ENCODE results near the gene CHD5.
A peak's percentile ranks its signal among the peaks of the same experiment; 100 is the strongest.

Gene CHD5

GRCh38 chr1:6174621-6175410, 5.3 kb downstream of the CHD5 start:
- no peak for DNase-seq (ENCODE audit: low spot score)

GRCh38 chr1:6172549-6172948, 7.6 kb downstream of the CHD5 start:
- DNase-seq (ENCODE audit: low spot score), result no peak

- peak; percentile 36 for DNase-seq (ENCODE audit: low spot score)
Observed at GRCh38 chr1:6171548-6172124, 8.5 kb downstream of the CHD5 start.

- DNase-seq (ENCODE audit: low spot score), result no peak
Observed at GRCh38 chr1:6170742-6171201, 9.3 kb downstream of the CHD5 start.

GRCh38 chr1:6170116-6170741, 9.9 kb downstream of the CHD5 start:
- no peak for DNase-seq (ENCODE audit: low spot score)

GRCh38 chr1:6168947-6169586, 11.1 kb downstream of the CHD5 start:
- no peak for DNase-seq (ENCODE audit: low spot score)

- no peak for DNase-seq (ENCODE audit: low spot score)
Observed at GRCh38 chr1:6167391-6168303, 12.5 kb downstream of the CHD5 start.

GRCh38 chr1:6166655-6167390, 13.3 kb downstream of the CHD5 start:
- DNase-seq (ENCODE audit: low spot score), result no peak

GRCh38 chr1:6166221-6166620, 13.9 kb downstream of the CHD5 start:
- no peak for DNase-seq (ENCODE audit: low spot score)

- DNase-seq (ENCODE audit: low spot score), result no peak
Observed at GRCh38 chr1:6165441-6165985, 14.6 kb downstream of the CHD5 start.

GRCh38 chr1:6165027-6165426, 15.1 kb downstream of the CHD5 start:
- DNase-seq (ENCODE audit: low spot score), result no peak

- DNase-seq (ENCODE audit: low spot score), result no peak
Observed at GRCh38 chr1:6163973-6164617, 16.0 kb downstream of the CHD5 start.

GRCh38 chr1:6163191-6163972, 16.7 kb downstream of the CHD5 start:
- no peak for DNase-seq (ENCODE audit: low spot score)

- DNase-seq (ENCODE audit: low spot score), result no peak
Observed at GRCh38 chr1:6162773-6163172, 17.3 kb downstream of the CHD5 start.

GRCh38 chr1:6162341-6162740, 17.8 kb downstream of the CHD5 start:
- no peak for DNase-seq (ENCODE audit: low spot score)

GRCh38 chr1:6158181-6158580, 21.9 kb downstream of the CHD5 start:
- DNase-seq (ENCODE audit: low spot score), result no peak

GRCh38 chr1:6157528-6158174, 22.5 kb downstream of the CHD5 start:
- peak; percentile 93 for DNase-seq (ENCODE audit: low spot score)

GRCh38 chr1:6157132-6157527, 23.0 kb downstream of the CHD5 start:
- DNase-seq (ENCODE audit: low spot score), result no peak
